DOHH2 (cell line): Measurements from ENCODE around the gene DDI2.

Experiments used
- H3F3A ChIP-seq: fragments of 200-600 bp; sonication (generic), shearing (Covaris generic); 2 replicates; pipeline ENCODE4 v1.6.0; 2016; ENCODE audit warnings: antibody characterized with exemption, mild to moderate bottlenecking; ENCODE audit not compliant: control insufficient read depth, insufficient read depth
- H3K27ac ChIP-seq: fragments of 200-600 bp; sonication (generic); 2 replicates; pipeline ENCODE4 v1.5.1; 2014; ENCODE audit warnings: low read depth, mild to moderate bottlenecking, low read length, moderate library complexity
- H3K27me3 ChIP-seq: fragments of 200-600 bp; sonication (generic); 2 replicates; pipeline ENCODE4 v1.6.1; 2014; ENCODE audit warnings: mild to moderate bottlenecking, low read length, mixed read lengths; ENCODE audit not compliant: control insufficient read depth
- H3K36me3 ChIP-seq: fragments of 200-600 bp; sonication (generic); 2 replicates; pipeline ENCODE4 v1.6.1; 2014; ENCODE audit warnings: mild to moderate bottlenecking, low read length, moderate library complexity, mixed read lengths; ENCODE audit not compliant: control insufficient read depth
- H3K4me1 ChIP-seq: fragments of 200-600 bp; sonication (generic); 2 replicates; pipeline ENCODE4 v1.6.1; 2014; ENCODE audit warnings: mild to moderate bottlenecking, low read length, mixed read lengths; ENCODE audit not compliant: control insufficient read depth
- H3K4me2 ChIP-seq: fragments of 200-600 bp; sonication (generic); 2 replicates; pipeline ENCODE4 v1.6.0; 2014; ENCODE audit warnings: mild to moderate bottlenecking, low read length, moderate library complexity
- H3K4me3 ChIP-seq: fragments of 200-600 bp; sonication (generic); 2 replicates; pipeline ENCODE4 v1.5.1; 2014; ENCODE audit warnings: mild to moderate bottlenecking, low read length, mixed read lengths
- H3K79me2 ChIP-seq: fragments of 200-600 bp; sonication (generic); 2 replicates; pipeline ENCODE4 v1.6.1; 2014; ENCODE audit warnings: mild to moderate bottlenecking, low read length, mixed read lengths; ENCODE audit not compliant: control insufficient read depth
- H3K9me2 ChIP-seq: fragments of 200-600 bp; sonication (generic); replicated peaks from 2 replicates; pipeline ENCODE4 v1.6.1; 2014; ENCODE audit warnings: mild to moderate bottlenecking, low read length, mixed read lengths; ENCODE audit not compliant: control insufficient read depth
- H3K9me3 ChIP-seq: fragments of 200-600 bp; sonication (generic); 2 replicates; pipeline ENCODE4 v1.6.1; 2014; ENCODE audit warnings: antibody characterized with exemption, low read length, mixed read lengths; ENCODE audit not compliant: control insufficient read depth, insufficient read depth
- H4K20me1 ChIP-seq: fragments of 200-600 bp; sonication (generic); 2 replicates; pipeline ENCODE4 v1.6.0; 2014; ENCODE audit warnings: low read depth, mild to moderate bottlenecking, antibody characterized with exemption, low read length, moderate library complexity; ENCODE audit not compliant: control insufficient read depth, insufficient read depth
- CTCF ChIP-seq: fragments of 200-600 bp; sonication (generic); IDR thresholded peaks from one replicate; pipeline ENCODE4 v1.5.1; 2014; ENCODE audit warnings: antibody characterized with exemption, mild to moderate bottlenecking, low read depth, low read length; ENCODE audit not compliant: poor library complexity, severe bottlenecking
- EZH2phosphoT487 ChIP-seq: fragments of 200-600 bp; sonication (generic); IDR thresholded peaks from 2 replicates; pipeline ENCODE4 v1.6.1; 2017; ENCODE audit warnings: borderline replicate concordance, mild to moderate bottlenecking, antibody characterized with exemption, low read length, moderate library complexity, mixed read lengths

Gene DDI2

GRCh38 chr1:15712168-15712567 is 94.9 kb downstream of the DDI2 start:
- Histone ChIP-seq H3K36me3 (peaks cover 13% of the 10 kb centered on the region), H3K4me2 (no peak overlapping the region), H3K79me2 (peaks cover 28% of the 10 kb centered on the region), H3K4me1 (no peaks in the 10 kb centered on the region), H3K27ac (no peak overlapping the region), H3K9me2 (no peaks in the 10 kb centered on the region), H3K27me3 (no peaks in the 10 kb centered on the region), H3K4me3 (no peak overlapping the region), H3K9me3 (no peaks in the 10 kb centered on the region), H4K20me1 (no peaks in the 10 kb centered on the region), H3F3A (no peaks in the 10 kb centered on the region)
- no peak for TF ChIP-seq EZH2phosphoT487
- no peak for TF ChIP-seq CTCF

- Histone ChIP-seq H3K4me3 (no peak overlapping the region), H3K4me1 (no peaks in the 10 kb centered on the region), H3K79me2 (peaks cover 12% of the 10 kb centered on the region), H4K20me1 (no peaks in the 10 kb centered on the region), H3K4me2 (no peak overlapping the region), H3K27me3 (no peaks in the 10 kb centered on the region), H3F3A (no peaks in the 10 kb centered on the region), H3K36me3 (peaks cover 20% of the 10 kb centered on the region), H3K9me3 (no peaks in the 10 kb centered on the region), H3K9me2 (no peaks in the 10 kb centered on the region), H3K27ac (no peak overlapping the region)
- TF ChIP-seq EZH2phosphoT487 (no peak), CTCF (no peak)
Observed at GRCh38 chr1:15714406-15715136, 97.3 kb downstream of the DDI2 start.

- no peaks in the 10 kb centered on the region for H3K27me3 ChIP-seq
- peaks cover 5% of the 10 kb centered on the region for H3K79me2 ChIP-seq
- no peaks in the 10 kb centered on the region for H4K20me1 ChIP-seq
- H3K36me3 ChIP-seq: peaks cover 23% of the 10 kb centered on the region
- H3K27ac ChIP-seq: no peak overlapping the region
- no peaks in the 10 kb centered on the region for H3F3A ChIP-seq
- no peaks in the 10 kb centered on the region for H3K9me3 ChIP-seq
- TF ChIP-seq EZH2phosphoT487 (no peak), CTCF (no peak)
- H3K4me2 ChIP-seq: no peak overlapping the region
- H3K4me3 ChIP-seq: no peak overlapping the region
- no peaks in the 10 kb centered on the region for H3K4me1 ChIP-seq
- no peaks in the 10 kb centered on the region for H3K9me2 ChIP-seq
Observed at GRCh38 chr1:15717418-15718125, 100.3 kb downstream of the DDI2 start.
